IMR-90 (cell line): ENCODE data around the gene PRKCB.

ENCODE experiments used
- CEBPB ChIP-seq: IDR thresholded peaks from 2 replicates; pipeline ENCODE4 v1.6.1; 2012; ENCODE audit warnings: low read depth, low read length, improper control_type of control experiment
- CHD1 ChIP-seq: IDR thresholded peaks from 2 replicates; pipeline ENCODE4 v1.6.1; 2012; ENCODE audit warnings: low read depth, low read length, improper control_type of control experiment
- CTCF ChIP-seq: conservative IDR thresholded peaks from 2 replicates; pipeline ENCODE4 v1.5.1; 2012; ENCODE audit warnings: mild to moderate bottlenecking, low read depth, low read length, improper control_type of control experiment
- ELK1 ChIP-seq: fragments of 150-350 bp; IDR thresholded peaks from 2 replicates; pipeline ENCODE4 v1.6.1; 2016; ENCODE audit warnings: low read depth, mild to moderate bottlenecking, low read length, moderate library complexity, borderline replicate concordance
- FOS ChIP-seq: fragments of 150-350 bp; IDR thresholded peaks from 2 replicates; pipeline ENCODE4 v1.6.1; 2016; ENCODE audit warnings: low read depth, low read length
- MAFK ChIP-seq: IDR thresholded peaks from 2 replicates; pipeline ENCODE4 v1.6.1; 2012; ENCODE audit warnings: low read depth, low read length, improper control_type of control experiment
- MAZ ChIP-seq: IDR thresholded peaks from 2 replicates; pipeline ENCODE4 v1.6.1; 2012; ENCODE audit warnings: low read depth, mild to moderate bottlenecking, low read length, improper control_type of control experiment, moderate library complexity, borderline replicate concordance
- NFE2L2 ChIP-seq: fragments of 150-350 bp; IDR thresholded peaks from 2 replicates; pipeline ENCODE4 v1.6.1; 2016; ENCODE audit warnings: low read depth, mild to moderate bottlenecking, low read length
- POLR2A ChIP-seq: IDR thresholded peaks from 2 replicates; pipeline ENCODE4 v1.6.1; 2012; ENCODE audit warnings: mild to moderate bottlenecking, low read depth, low read length
- RAD21 ChIP-seq: IDR thresholded peaks from 2 replicates; pipeline ENCODE4 v1.6.1; 2012; ENCODE audit warnings: low read length, improper control_type of control experiment
- RCOR1 ChIP-seq: IDR thresholded peaks from 2 replicates; pipeline ENCODE4 v1.6.1; 2012; ENCODE audit warnings: mild to moderate bottlenecking, low read length, improper control_type of control experiment; ENCODE audit not compliant: insufficient replicate concordance
- SMC3 ChIP-seq: fragments of 150-350 bp; IDR thresholded peaks from 2 replicates; pipeline ENCODE4 v1.6.1; 2016; ENCODE audit warnings: low read depth, mild to moderate bottlenecking, antibody characterized with exemption, low read length, moderate library complexity
- TF ChIP-seq, protein P1 (sequence below): fragments of 150-350 bp; IDR thresholded peaks from 2 replicates; pipeline ENCODE4 v1.6.1; 2017; ENCODE audit warnings: mild to moderate bottlenecking, antibody characterized with exemption, low read length, low read depth

DNA sequence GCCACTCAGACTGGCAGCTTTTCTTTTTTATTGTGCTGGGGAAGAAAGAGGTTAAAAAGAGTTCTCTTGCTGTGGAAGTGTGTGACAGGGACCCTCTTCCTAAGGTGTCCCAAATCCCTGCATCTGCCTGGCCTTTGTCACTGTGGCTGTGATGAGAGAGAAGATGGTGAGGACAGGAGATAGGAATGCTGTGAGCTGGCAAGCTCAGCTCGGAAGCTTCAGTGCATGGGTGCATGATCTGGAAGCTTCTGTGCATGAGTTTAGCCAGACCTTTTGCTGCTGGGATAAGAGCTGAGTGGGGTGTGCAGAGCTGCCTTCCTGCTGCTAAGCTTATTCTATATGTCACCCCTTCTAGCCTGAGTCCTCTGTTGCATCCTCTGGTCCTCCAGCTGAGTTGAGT, 317.0 kb downstream of the PRKCB start:
- TF ChIP-seq CTCF (no peak), RAD21 (no peak), POLR2A (no peak), MAFK (no peak), NFE2L2 (no peak), CHD1 (no peak), FOS (no peak), CEBPB (no peak), RCOR1 (no peak), MAZ (no peak), ELK1 (no peak), SMC3 (no peak)
- TF ChIP-seq, protein P1, sequence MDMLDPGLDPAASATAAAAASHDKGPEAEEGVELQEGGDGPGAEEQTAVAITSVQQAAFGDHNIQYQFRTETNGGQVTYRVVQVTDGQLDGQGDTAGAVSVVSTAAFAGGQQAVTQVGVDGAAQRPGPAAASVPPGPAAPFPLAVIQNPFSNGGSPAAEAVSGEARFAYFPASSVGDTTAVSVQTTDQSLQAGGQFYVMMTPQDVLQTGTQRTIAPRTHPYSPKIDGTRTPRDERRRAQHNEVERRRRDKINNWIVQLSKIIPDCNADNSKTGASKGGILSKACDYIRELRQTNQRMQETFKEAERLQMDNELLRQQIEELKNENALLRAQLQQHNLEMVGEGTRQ, result no peak
